Parathyroid adenoma (tissue), 2 donors: ENCODE results near the gene DDAH1.

Experiments used
- H2AFZ ChIP-seq: fragments of 300-600 bp; sonication (generic); one replicate; pipeline ENCODE4 v1.7.0; 2017; ENCODE audit warnings: antibody characterized with exemption, mild to moderate bottlenecking
- H3K27ac ChIP-seq: fragments of 300-600 bp; sonication (generic); one replicate; pipeline ENCODE4 v1.7.0; 2017
- H3K27me3 ChIP-seq: fragments of 300-600 bp; sonication (generic); one replicate; pipeline ENCODE4 v1.7.0; 2017; ENCODE audit warnings: low read length; ENCODE audit not compliant: control insufficient read depth, insufficient read depth
- H3K36me3 ChIP-seq: fragments of 300-600 bp; sonication (generic); one replicate; pipeline ENCODE4 v1.7.0; 2017; ENCODE audit warnings: low read length; ENCODE audit not compliant: control insufficient read depth, insufficient read depth
- H3K4me1 ChIP-seq: fragments of 300-600 bp; sonication (generic); one replicate; pipeline ENCODE4 v1.7.0; 2017; ENCODE audit warnings: control low read depth
- H3K4me2 ChIP-seq: fragments of 300-600 bp; sonication (generic); one replicate; pipeline ENCODE4 v1.7.0; 2017; ENCODE audit warnings: low read length
- H3K4me3 ChIP-seq: fragments of 300-600 bp; sonication (generic); one replicate; pipeline ENCODE4 v1.7.0; 2017; ENCODE audit warnings: low read depth, low read length
- H3K79me2 ChIP-seq: fragments of 300-600 bp; sonication (generic); one replicate; pipeline ENCODE4 v1.7.0; 2017; ENCODE audit warnings: control low read depth
- H3K9ac ChIP-seq: fragments of 300-600 bp; sonication (generic); one replicate; pipeline ENCODE4 v1.7.0; 2017; ENCODE audit warnings: mild to moderate bottlenecking
- H3K9me3 ChIP-seq: fragments of 300-600 bp; sonication (generic); one replicate; pipeline ENCODE4 v1.7.0; 2017; ENCODE audit warnings: low read length; ENCODE audit not compliant: control insufficient read depth
- TF ChIP-seq, protein P1 (sequence below): fragments of 300-600 bp; sonication (generic); IDR thresholded peaks from one replicate; pipeline ENCODE4 v1.7.0; 2017; ENCODE audit warnings: antibody characterized with exemption, mild to moderate bottlenecking
- donor health status: primary hyperparathyroidism.

Gene DDAH1

GRCh38 chr1:85417876-85418275, 47.1 kb downstream of the DDAH1 start:
- Histone ChIP-seq H3K27ac (no peak overlapping the region), H3K27me3 (no peaks in the 10 kb centered on the region), H3K79me2 (no peaks in the 10 kb centered on the region), H3K9ac (no peak overlapping the region), H3K36me3 (no peaks in the 10 kb centered on the region), H3K4me2 (no peak overlapping the region), H3K4me3 (no peak overlapping the region), H3K4me1 (no peaks in the 10 kb centered on the region), H3K9me3 (no peaks in the 10 kb centered on the region), H2AFZ (no peak overlapping the region)
- TF ChIP-seq, protein P1, sequence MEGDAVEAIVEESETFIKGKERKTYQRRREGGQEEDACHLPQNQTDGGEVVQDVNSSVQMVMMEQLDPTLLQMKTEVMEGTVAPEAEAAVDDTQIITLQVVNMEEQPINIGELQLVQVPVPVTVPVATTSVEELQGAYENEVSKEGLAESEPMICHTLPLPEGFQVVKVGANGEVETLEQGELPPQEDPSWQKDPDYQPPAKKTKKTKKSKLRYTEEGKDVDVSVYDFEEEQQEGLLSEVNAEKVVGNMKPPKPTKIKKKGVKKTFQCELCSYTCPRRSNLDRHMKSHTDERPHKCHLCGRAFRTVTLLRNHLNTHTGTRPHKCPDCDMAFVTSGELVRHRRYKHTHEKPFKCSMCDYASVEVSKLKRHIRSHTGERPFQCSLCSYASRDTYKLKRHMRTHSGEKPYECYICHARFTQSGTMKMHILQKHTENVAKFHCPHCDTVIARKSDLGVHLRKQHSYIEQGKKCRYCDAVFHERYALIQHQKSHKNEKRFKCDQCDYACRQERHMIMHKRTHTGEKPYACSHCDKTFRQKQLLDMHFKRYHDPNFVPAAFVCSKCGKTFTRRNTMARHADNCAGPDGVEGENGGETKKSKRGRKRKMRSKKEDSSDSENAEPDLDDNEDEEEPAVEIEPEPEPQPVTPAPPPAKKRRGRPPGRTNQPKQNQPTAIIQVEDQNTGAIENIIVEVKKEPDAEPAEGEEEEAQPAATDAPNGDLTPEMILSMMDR = no peak

DNA sequence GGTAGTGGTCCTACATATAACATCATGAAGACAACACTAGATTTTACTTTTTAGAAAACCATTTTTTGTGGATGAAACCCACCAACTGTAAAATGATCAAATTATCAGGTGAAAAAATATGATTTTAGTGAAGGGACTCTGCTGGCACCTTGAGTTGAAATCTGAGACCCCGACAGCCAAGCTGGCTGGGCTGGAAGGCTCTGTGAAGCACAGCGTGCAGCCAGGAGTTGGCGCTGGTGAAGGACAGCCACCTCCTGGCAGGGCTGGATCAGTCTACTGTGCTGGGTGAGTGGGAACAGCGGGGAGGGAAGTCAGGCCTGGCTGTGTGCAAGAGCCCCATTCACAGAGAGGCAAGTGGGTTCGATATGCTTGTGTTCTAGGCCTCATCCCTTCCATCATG, 47.9 kb downstream of the DDAH1 start:
- H3K9me3 ChIP-seq = no peaks in the 10 kb centered on the region
- no peaks in the 10 kb centered on the region for H3K36me3 ChIP-seq
- TF ChIP-seq, protein P1 = no peak
- H2AFZ ChIP-seq = no peak overlapping the region
- H3K27ac ChIP-seq = no peak overlapping the region
- no peaks in the 10 kb centered on the region for H3K4me1 ChIP-seq
- H3K9ac ChIP-seq = no peak overlapping the region
- no peak overlapping the region for H3K4me2 ChIP-seq
- H3K27me3 ChIP-seq = no peaks in the 10 kb centered on the region
- no peak overlapping the region for H3K4me3 ChIP-seq
- H3K79me2 ChIP-seq = no peaks in the 10 kb centered on the region

GRCh38 chr1:85413169-85413568, 51.8 kb downstream of the DDAH1 start:
- Histone ChIP-seq H2AFZ (no peak overlapping the region), H3K27ac (no peak overlapping the region), H3K4me2 (no peak overlapping the region), H3K4me1 (no peaks in the 10 kb centered on the region), H3K36me3 (no peaks in the 10 kb centered on the region), H3K9me3 (no peaks in the 10 kb centered on the region), H3K9ac (no peak overlapping the region), H3K79me2 (no peaks in the 10 kb centered on the region), H3K4me3 (no peak overlapping the region), H3K27me3 (no peaks in the 10 kb centered on the region)
- TF ChIP-seq, protein P1 = no peak

DNA sequence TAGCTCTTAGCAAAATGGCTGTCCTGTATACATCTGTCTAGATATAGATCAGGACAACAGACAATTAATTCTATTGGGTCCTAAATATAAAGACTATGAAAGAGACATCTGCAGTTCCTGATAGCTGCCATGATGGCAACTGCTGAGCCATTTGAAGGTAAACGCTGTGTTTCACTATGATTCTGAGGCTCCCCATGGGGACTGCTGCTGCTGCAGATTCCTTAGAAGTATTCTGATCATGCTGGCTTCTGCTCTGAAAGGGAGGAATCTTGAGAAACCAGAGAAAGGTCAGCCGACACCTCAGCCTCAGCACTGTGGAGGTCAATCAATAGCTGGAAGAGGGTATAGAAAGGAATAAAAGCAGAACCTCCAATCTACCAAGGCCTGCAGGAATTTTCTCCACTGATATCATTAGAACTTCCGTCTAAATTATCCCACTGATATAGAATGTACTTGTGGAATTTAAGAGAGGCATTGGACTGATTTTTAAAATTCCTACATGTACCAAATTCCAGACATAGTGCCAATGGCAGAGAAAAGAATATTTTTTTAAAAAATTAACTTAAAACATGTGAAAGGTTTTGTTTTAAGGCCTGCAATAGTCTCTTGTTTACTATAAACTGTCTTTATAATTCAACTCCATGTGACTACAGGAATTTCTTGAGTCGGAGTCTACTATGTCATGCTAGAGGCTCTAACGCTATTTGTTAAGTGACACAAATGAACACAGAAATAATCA, 53.2 kb downstream of the DDAH1 start:
- Histone ChIP-seq H2AFZ (no peak overlapping the region), H3K27me3 (no peaks in the 10 kb centered on the region), H3K27ac (no peak overlapping the region), H3K4me1 (no peaks in the 10 kb centered on the region), H3K9ac (no peak overlapping the region), H3K4me2 (no peak overlapping the region), H3K79me2 (no peaks in the 10 kb centered on the region), H3K4me3 (no peak overlapping the region), H3K36me3 (no peaks in the 10 kb centered on the region), H3K9me3 (no peaks in the 10 kb centered on the region)
- TF ChIP-seq, protein P1 = no peak

GRCh38 chr1:85409516-85409915, 55.4 kb downstream of the DDAH1 start:
- Histone ChIP-seq H3K27ac (no peak overlapping the region), H3K4me2 (no peak overlapping the region), H3K4me3 (no peak overlapping the region), H3K9ac (no peak overlapping the region), H3K27me3 (no peaks in the 10 kb centered on the region), H2AFZ (no peak overlapping the region), H3K79me2 (no peaks in the 10 kb centered on the region), H3K9me3 (no peaks in the 10 kb centered on the region), H3K4me1 (no peaks in the 10 kb centered on the region), H3K36me3 (no peaks in the 10 kb centered on the region)
- TF ChIP-seq, protein P1 = no peak
